Calu3 (cell line): Measurements from ENCODE around the gene SNAPC4. TPM values are rescaled to one million over a fixed set of nuclear protein-coding genes. Genes with fewer than 3 reads are reported as not detected.

Experiments used
- BruUV-seq: library from RNA; stranded (reverse); fragments of 400-500 nt; replicated peaks from 2 replicates; lab custom pipeline; 2021; lab: Mats Ljungman, UMichigan
- CTCF ChIA-PET: fragments of 300-600 bp; sonication (Branson Sonifier 250); formaldehyde crosslinking; loops from one replicate; lab custom pipeline; 2022; ENCODE audit warnings: antibody characterized with exemption; lab: Charles Lee
- DNase-seq: peaks from one replicate; pipeline ENCODE4 v3.0.0; 2022
- H3K27ac Mint-ChIP-seq: one replicate; pipeline ENCODE4 v1.8.0; 2022; ENCODE audit warnings: mixed read lengths; ENCODE audit not compliant: unreplicated experiment
- H3K27me3 Mint-ChIP-seq: one replicate; pipeline ENCODE4 v1.8.0; 2022; ENCODE audit warnings: mixed read lengths; ENCODE audit not compliant: unreplicated experiment
- H3K36me3 Mint-ChIP-seq: one replicate; pipeline ENCODE4 v1.8.0; 2022; ENCODE audit warnings: mild to moderate bottlenecking, moderate library complexity, mixed read lengths; ENCODE audit not compliant: insufficient read depth, unreplicated experiment
- H3K4me1 Mint-ChIP-seq: one replicate; pipeline ENCODE4 v1.8.0; 2022; ENCODE audit warnings: mild to moderate bottlenecking, low read depth, mixed read lengths; ENCODE audit not compliant: unreplicated experiment
- H3K4me3 Mint-ChIP-seq: one replicate; pipeline ENCODE4 v1.8.0; 2022; ENCODE audit warnings: mild to moderate bottlenecking, low read depth, moderate library complexity, mixed read lengths; ENCODE audit not compliant: unreplicated experiment
- H3K9me3 Mint-ChIP-seq: one replicate; pipeline ENCODE4 v1.8.0; 2022; ENCODE audit warnings: low read depth, mixed read lengths; ENCODE audit not compliant: unreplicated experiment
- CTCF ChIP-seq: fragments of 200-600 bp; IDR thresholded peaks from one replicate; pipeline ENCODE4 v1.8.0; 2022; ENCODE audit warnings: antibody characterized with exemption; ENCODE audit not compliant: unreplicated experiment
- intact Hi-C: fragments of 100-400 bp; cut with micrococcal nuclease; formaldehyde crosslinking; loops from one replicate; pipeline ENCODE4 v1.10.0; 2022; ENCODE audit not compliant: unreplicated experiment
- total RNA-seq: library from RNA; stranded (reverse); gene quantifications from 2 replicates; pipeline ENCODE4 v1.2.3, GENCODE V29; 2022

Gene SNAPC4
- total RNA-seq, 1 experiment from 2014 or later: 10.5 TPM

DNA sequence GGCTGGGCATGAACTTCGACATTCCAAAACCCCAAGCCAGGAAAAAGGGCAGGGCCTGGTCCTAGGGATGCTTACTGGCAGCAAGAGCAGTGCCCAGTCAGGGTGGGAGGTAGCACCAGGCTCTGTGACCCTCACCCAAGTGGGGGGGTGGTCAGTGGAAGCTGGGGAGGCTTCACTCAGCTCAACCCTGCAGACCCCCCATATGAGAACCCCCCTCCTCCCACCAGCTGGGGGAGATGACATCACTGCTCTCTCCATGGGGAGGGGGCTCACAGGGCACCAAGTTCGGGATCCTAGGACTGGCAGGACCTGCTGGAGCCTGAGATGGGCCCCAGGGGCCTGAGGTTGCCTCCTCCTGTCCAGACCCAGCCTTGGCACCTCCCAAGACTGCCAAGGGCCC lies 41.1 kb downstream of the SNAPC4 start:
- Mint-ChIP-seq H3K36me3 (peaks cover 47% of the 10 kb centered on the region), H3K27ac (no peak overlapping the region), H3K4me3 (no peak overlapping the region), H3K27me3 (peaks cover 11% of the 10 kb centered on the region), H3K4me1 (peaks cover 8% of the 10 kb centered on the region), H3K9me3 (no peaks in the 10 kb centered on the region)
- intact Hi-C loops: no loop called here
- CTCF ChIA-PET: no interaction called here
- BruUV-seq: no TSS peak
- TF ChIP-seq CTCF: no peak
- no peak for DNase-seq

DNA sequence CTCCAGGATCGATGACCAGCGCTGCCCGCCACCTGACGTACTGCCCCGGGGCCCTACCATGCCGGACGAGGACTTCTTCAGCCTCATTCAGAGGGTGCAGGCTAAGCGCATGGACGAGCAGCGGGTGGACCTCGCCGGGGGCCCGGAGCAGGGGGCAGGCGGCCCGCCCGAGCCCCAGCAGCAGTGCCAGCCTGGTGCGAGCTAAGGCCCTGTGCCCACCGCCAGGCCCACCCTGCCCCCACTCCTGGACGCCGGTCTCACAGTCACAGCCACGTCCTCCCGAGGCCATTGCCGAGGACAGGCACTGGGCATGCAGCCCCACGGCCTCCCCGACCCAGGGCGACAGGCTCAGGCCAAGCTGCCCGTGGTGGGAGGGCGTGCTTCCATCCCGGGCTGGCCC lies 42.0 kb downstream of the SNAPC4 start:
- peaks cover 38% of the 10 kb centered on the region for H3K36me3 Mint-ChIP-seq
- TF ChIP-seq CTCF: no peak
- CTCF ChIA-PET: no interaction called here
- H3K4me1 Mint-ChIP-seq: peaks cover 8% of the 10 kb centered on the region
- BruUV-seq: no TSS peak
- H3K9me3 Mint-ChIP-seq: no peaks in the 10 kb centered on the region
- peaks cover 11% of the 10 kb centered on the region for H3K27me3 Mint-ChIP-seq
- no peak overlapping the region for H3K27ac Mint-ChIP-seq
- DNase-seq: no peak
- no peak overlapping the region for H3K4me3 Mint-ChIP-seq
- intact Hi-C loops: no loop called here

DNA sequence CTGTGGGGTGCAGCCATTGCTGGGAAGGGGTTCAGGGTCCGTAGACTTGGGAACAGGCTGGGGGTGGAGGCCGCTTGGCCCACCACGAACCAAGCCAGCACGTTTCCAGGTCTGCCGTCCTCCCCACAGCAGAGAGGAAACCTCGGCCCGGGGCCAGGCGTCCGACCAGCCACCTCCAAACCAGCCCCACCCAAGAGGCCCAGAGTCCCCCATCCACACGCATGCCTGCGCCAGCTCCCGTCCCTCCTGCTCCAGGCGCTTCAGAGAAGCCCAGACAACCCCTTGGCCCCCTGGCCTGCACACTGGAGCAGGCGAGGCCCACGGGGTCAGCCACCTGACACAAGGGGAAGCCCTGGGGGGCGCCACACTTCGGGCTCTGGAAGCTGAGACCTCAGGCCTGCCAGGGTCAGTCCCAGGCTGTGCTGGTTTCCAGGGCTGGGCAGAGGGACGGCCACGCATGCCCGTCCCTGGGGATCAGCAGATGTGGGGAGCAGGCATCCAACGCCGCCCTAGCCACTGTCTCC lies 42.7 kb downstream of the SNAPC4 start:
- peaks cover 8% of the 10 kb centered on the region for H3K4me1 Mint-ChIP-seq
- no peak for TF ChIP-seq CTCF
- H3K27ac Mint-ChIP-seq: no peak overlapping the region
- H3K4me3 Mint-ChIP-seq: no peak overlapping the region
- peaks cover 11% of the 10 kb centered on the region for H3K27me3 Mint-ChIP-seq
- intact Hi-C loops: no loop called here
- H3K36me3 Mint-ChIP-seq: peaks cover 33% of the 10 kb centered on the region
- no peak for DNase-seq
- CTCF ChIA-PET: no interaction called here
- H3K9me3 Mint-ChIP-seq: no peaks in the 10 kb centered on the region
- no TSS peak for BruUV-seq

GRCh38 chr9:136355616-136356557 lies 44.1 kb downstream of the SNAPC4 start:
- no peak for DNase-seq
- BruUV-seq: no TSS peak
- peaks cover 11% of the 10 kb centered on the region for H3K27me3 Mint-ChIP-seq
- no peak overlapping the region for H3K27ac Mint-ChIP-seq
- peaks cover 25% of the 10 kb centered on the region for H3K36me3 Mint-ChIP-seq
- CTCF ChIA-PET: interaction anchor here (0.6 kb wide), 1 partner anchor 223 kb away, joined by 4 read pairs; no protein-coding TSS in a partner anchor
- intact Hi-C loops: no loop called here
- H3K4me1 Mint-ChIP-seq: peaks cover 8% of the 10 kb centered on the region
- no peak for TF ChIP-seq CTCF
- no peaks in the 10 kb centered on the region for H3K9me3 Mint-ChIP-seq
- H3K4me3 Mint-ChIP-seq: no peak overlapping the region
